HCT116 (cell line): ENCODE measurements around the gene GTF3C2. TPM values are rescaled to one million over a fixed set of nuclear protein-coding genes. Genes with fewer than 3 reads are reported as not detected.

Experiments used
- ATAC-seq: fragments of 200-7000 bp; cut with Tn5 transposase; 2 replicates; pipeline ENCODE4 v1.9.1; 2020; ENCODE audit warnings: mild to moderate bottlenecking, moderate library complexity
- BruUV-seq: library from RNA; stranded (reverse); fragments of 400-500 nt; replicated peaks from 2 replicates; lab custom pipeline; 2021; lab: Mats Ljungman, UMichigan
- CTCF ChIA-PET: fragments of 300-600 bp; sonication (Branson Sonifier 250); formaldehyde crosslinking; loops from one replicate; lab custom pipeline; 2021; ENCODE audit warnings: antibody characterized with exemption; lab: Charles Lee
- POLR2A ChIA-PET: fragments of 300-600, 350-600 bp; sonication (Branson Sonifier 250); formaldehyde crosslinking; loops from one replicate; lab custom pipeline; 2021; ENCODE audit warnings: antibody characterized with exemption; lab: Charles Lee
- RAD21 ChIA-PET, 2 experiments: fragments of 300-600 bp; sonication (Branson Sonifier 250); formaldehyde crosslinking; loops; one replicate each; lab custom pipeline; 2023; ENCODE audit warnings: low total read pairs in 2 of 2; ENCODE audit not compliant: uncharacterized antibody in 2 of 2, unreplicated experiment in 2 of 2, low non-redundant PET in 1 of 2; lab: Charles Lee
- DNase-seq: peaks from one replicate; pipeline ENCODE4 v3.0.0-alpha.2; 2010; ENCODE audit warnings: low read depth, low spot score
- H2AFZ ChIP-seq: fragments of 200-600 bp; shearing (Covaris generic), sonication (generic); 2 replicates; pipeline ENCODE4 v1.6.1; 2017; ENCODE audit warnings: low read depth, mixed run types, mixed read lengths, antibody characterized with exemption, low read length; ENCODE audit not compliant: poor library complexity, severe bottlenecking
- H3K27ac ChIP-seq: 2 replicates; pipeline ENCODE4 v1.5.1; 2012; ENCODE audit warnings: low read depth, low read length
- H3K27me3 ChIP-seq: fragments of 200-600 bp; sonication (generic); 2 replicates; pipeline ENCODE4 v1.6.1; 2016; ENCODE audit warnings: mixed run types, low read length, mixed read lengths; ENCODE audit not compliant: insufficient read depth
- H3K36me3 ChIP-seq, 2 experiments: fragments of 200-500 bp in 1 of 2; fragments of 200-600 bp in 1 of 2; sonication (Bioruptor generic) in 1 of 2; sonication (generic) in 1 of 2; 2 replicates each; pipeline versions ENCODE4 v1.5.1 to v1.6.1; 2014 to 2016; ENCODE audit warnings: low read length in 2 of 2, inconsistent platforms in 1 of 2, mixed read lengths in 1 of 2, mixed run types in 1 of 2; ENCODE audit not compliant: insufficient read depth in 2 of 2, control insufficient read depth in 1 of 2
- H3K4me1 ChIP-seq, 2 experiments: fragments of 200-600 bp in 1 of 2; sonication (generic) in 1 of 2; 2 replicates each; pipeline versions ENCODE4 v1.5.1 to v1.6.1; 2012 to 2017; ENCODE audit warnings: low read length in 2 of 2, inconsistent platforms in 1 of 2, mild to moderate bottlenecking in 1 of 2, mixed read lengths in 1 of 2, mixed run types in 1 of 2, moderate library complexity in 1 of 2; ENCODE audit not compliant: insufficient read depth in 2 of 2, control insufficient read depth in 1 of 2
- H3K4me2 ChIP-seq: fragments of 200-600 bp; sonication (generic); 2 replicates; pipeline ENCODE4 v1.6.1; 2017; ENCODE audit warnings: mixed run types, low read length, mixed read lengths
- H3K4me3 ChIP-seq, 2 experiments: fragments of 200-600 bp in 1 of 2; sonication (generic) in 1 of 2; replicated peaks in 1 of 2; 2 replicates each; pipeline ENCODE4 v1.5.1; 2011 to 2016; ENCODE audit warnings: low read length in 2 of 2, control low read depth in 1 of 2, low read depth in 1 of 2, mild to moderate bottlenecking in 1 of 2, mixed read lengths in 1 of 2, mixed run types in 1 of 2
- H3K79me2 ChIP-seq: fragments of 200-600 bp; sonication (generic); 2 replicates; pipeline ENCODE4 v1.6.1; 2017; ENCODE audit warnings: mild to moderate bottlenecking, mixed run types, low read length, moderate library complexity, mixed read lengths; ENCODE audit not compliant: insufficient read depth
- H3K9ac ChIP-seq: fragments of 200-600 bp; sonication (generic); 2 replicates; pipeline ENCODE4 v1.6.1; 2016; ENCODE audit warnings: low read length, mixed read lengths
- H3K9me2 ChIP-seq: fragments of 200-600 bp; sonication (generic), shearing (Covaris generic); 2 replicates; pipeline ENCODE4 v1.6.1; 2017; ENCODE audit warnings: mixed run types, mild to moderate bottlenecking, moderate library complexity; ENCODE audit not compliant: insufficient read depth
- H3K9me3 ChIP-seq, 2 experiments: fragments of 200-500 bp in 1 of 2; fragments of 200-600 bp in 1 of 2; sonication (Bioruptor generic) in 1 of 2; sonication (generic) in 1 of 2; 2 replicates each; pipeline ENCODE4 v1.6.1; 2014 to 2017; ENCODE audit warnings: low read length in 2 of 2, mixed read lengths in 2 of 2, inconsistent platforms in 1 of 2, low read depth in 1 of 2, mild to moderate bottlenecking in 1 of 2, mixed run types in 1 of 2, moderate library complexity in 1 of 2; ENCODE audit not compliant: control insufficient read depth in 1 of 2, insufficient read depth in 1 of 2
- H4K20me1 ChIP-seq: fragments of 200-600 bp; sonication (generic), shearing (Covaris generic); 2 replicates; pipeline ENCODE4 v1.6.1; 2017; ENCODE audit warnings: mixed run types, mild to moderate bottlenecking, moderate library complexity; ENCODE audit not compliant: insufficient read depth
- ATF3 ChIP-seq: IDR thresholded peaks from 2 replicates; pipeline ENCODE4 v1.6.1; 2012
- CBX3 ChIP-seq: IDR thresholded peaks from 2 replicates; pipeline ENCODE4 v1.6.1; 2012; ENCODE audit warnings: low read depth
- CEBPB ChIP-seq: IDR thresholded peaks from 2 replicates; pipeline ENCODE4 v1.6.1; 2012; ENCODE audit warnings: low read depth
- CTCF ChIP-seq, 3 experiments: fragments of 200-600 bp in 1 of 3; sonication (generic) in 1 of 3; IDR thresholded peaks in 2 of 3; conservative IDR thresholded peaks in 1 of 3; 2 replicates each; pipeline ENCODE4 v1.5.1; 2012 to 2017; ENCODE audit warnings: low read depth in 2 of 3, low read length in 2 of 3, antibody characterized with exemption in 1 of 3, borderline replicate concordance in 1 of 3, control low read depth in 1 of 3, mild to moderate bottlenecking in 1 of 3, mixed read lengths in 1 of 3, mixed run types in 1 of 3, moderate library complexity in 1 of 3; ENCODE audit not compliant: insufficient read depth in 1 of 3
- EGR1 ChIP-seq: IDR thresholded peaks from 2 replicates; pipeline ENCODE4 v1.6.1; 2012; ENCODE audit warnings: low read depth
- ELF1 ChIP-seq: IDR thresholded peaks from 2 replicates; pipeline ENCODE4 v1.6.1; 2012; ENCODE audit warnings: low read depth, borderline replicate concordance
- EZH2 ChIP-seq: fragments of 200-600 bp; sonication (generic); IDR thresholded peaks from 2 replicates; pipeline ENCODE4 v1.6.1; 2017; ENCODE audit warnings: antibody characterized with exemption, mixed run types
- EZH2phosphoT487 ChIP-seq: fragments of 200-600 bp; IDR thresholded peaks from 2 replicates; pipeline ENCODE4 v1.6.1; 2018; ENCODE audit warnings: antibody characterized with exemption, borderline replicate concordance
- FOSL1 ChIP-seq: IDR thresholded peaks from 2 replicates; pipeline ENCODE4 v1.6.1; 2012; ENCODE audit warnings: low read depth
- JUND ChIP-seq: IDR thresholded peaks from 2 replicates; pipeline ENCODE4 v1.6.1; 2012
- POLR2A ChIP-seq: IDR thresholded peaks from 2 replicates; pipeline ENCODE4 v1.7.0; 2011; ENCODE audit warnings: borderline replicate concordance; ENCODE audit not compliant: insufficient read depth, insufficient read length; ENCODE audit errors: extremely low read depth
- POLR2AphosphoS5 ChIP-seq: IDR thresholded peaks from 2 replicates; pipeline ENCODE4 v1.6.1; 2011; ENCODE audit warnings: mild to moderate bottlenecking, low read depth, low read length, moderate library complexity
- RAD21 ChIP-seq: IDR thresholded peaks from 2 replicates; pipeline ENCODE4 v1.6.1; 2012; ENCODE audit warnings: low read depth, mild to moderate bottlenecking
- SRF ChIP-seq: IDR thresholded peaks from 2 replicates; pipeline ENCODE4 v1.6.1; 2012; ENCODE audit warnings: low read depth
- TCF7L2 ChIP-seq: IDR thresholded peaks from 2 replicates; pipeline ENCODE4 v1.7.0; 2011; ENCODE audit warnings: borderline replicate concordance, inconsistent platforms; ENCODE audit not compliant: insufficient read depth, insufficient read length; ENCODE audit errors: extremely low read depth
- YY1 ChIP-seq: IDR thresholded peaks from 2 replicates; pipeline ENCODE4 v1.6.1; 2011; ENCODE audit warnings: low read length, low read depth, moderate library complexity, mild to moderate bottlenecking; ENCODE audit not compliant: insufficient replicate concordance; ENCODE audit errors: extremely low read depth
- ZFX ChIP-seq: fragments of 450-650 bp; IDR thresholded peaks from 2 replicates; pipeline ENCODE4 v1.6.1; 2017
- ZNF274 ChIP-seq: fragments of 200-500 bp; sonication (Bioruptor generic); IDR thresholded peaks from 2 replicates; pipeline ENCODE4 v1.6.1; 2014; ENCODE audit warnings: mild to moderate bottlenecking, low read depth, low read length, inconsistent platforms
- intact Hi-C: fragments of 100-400 bp; cut with micrococcal nuclease; formaldehyde crosslinking; loops from 2 replicates; pipeline ENCODE4 v1.10.0; 2022
- total RNA-seq: library from RNA; stranded (reverse); gene quantifications from one replicate; pipeline ENCODE4 v1.2.1, GENCODE V29; 2021; ENCODE audit not compliant: unreplicated experiment
- TF ChIP-seq, protein P1 (sequence below): IDR thresholded peaks from 2 replicates; pipeline ENCODE4 v1.6.1; 2012; ENCODE audit warnings: low read depth
- TF ChIP-seq, protein P2 (sequence below): IDR thresholded peaks from 2 replicates; pipeline ENCODE4 v1.6.1; 2012

Gene GTF3C2
- total RNA-seq, 1 experiment from 2014 or later, result 88.2 TPM

GRCh38 chr2:27320958-27321543, 35.5 kb downstream of the GTF3C2 start:
- H2AFZ ChIP-seq, result no peak overlapping the region
- no peaks in the 10 kb centered on the region for H4K20me1 ChIP-seq
- ATAC-seq (peak; percentile 81), DNase-seq (peak; percentile 98)
- peak overlapping the region; percentile 85 to 90 for H3K4me3 ChIP-seq
- peaks cover 24 to 40% of the 10 kb centered on the region in 2 experiments for H3K4me1 ChIP-seq
- H3K9me3 ChIP-seq, result no peaks in the 10 kb centered on the region
- peak overlapping the region; percentile 90 for H3K27ac ChIP-seq
- ChIA-PET RAD21 (no interaction called here), CTCF (interaction anchor here (0.6 to 2.7 kb wide), 5 partner anchors 18 to 362 kb away, joined by 3 to 16 read pairs (median 4); no protein-coding TSS in a partner anchor), POLR2A (interaction anchor here (1.1 kb wide), 1 partner anchor 18 kb away, joined by 5 read pairs; no protein-coding TSS in a partner anchor)
- H3K9ac ChIP-seq, result peak overlapping the region; percentile 92
- no peaks in the 10 kb centered on the region for H3K9me2 ChIP-seq
- H3K4me2 ChIP-seq, result peak overlapping the region; percentile 87
- H3K79me2 ChIP-seq, result peaks cover 15% of the 10 kb centered on the region
- BruUV-seq, result no TSS peak
- H3K36me3 ChIP-seq, result 0 out of 4 replicates have a peak, but pooled peaks cover 0 to 1% of the 10 kb centered on the region in 2 experiments
- H3K27me3 ChIP-seq, result no peaks in the 10 kb centered on the region
- intact Hi-C loops, result loop anchor here (5.0 kb wide), 2 partner anchors 51 to 59 kb away; partner anchors contain the start of genes EIF2B4, SLC30A3 and SNX17
- TF ChIP-seq TCF7L2 (peak; percentile 62), EZH2phosphoT487 (no peak), FOSL1 (peak; percentile 99), SRF (peak; percentile 83), CEBPB (no peak), ZNF274 (no peak), POLR2AphosphoS5 (peak; percentile 87), JUND (peak; percentile 100), ZFX (no peak), EZH2 (no peak), EGR1 (no peak), RAD21 (peak; percentile 80), YY1 (peak; percentile 70), ATF3 (no peak), CBX3 (no peak; the same call in 1 of the 2 replicates), POLR2A (no peak), CTCF (IDR thresholded peaks at IDR 0.05 in 2 of 3, conservative IDR thresholded peaks at IDR 0.05 in 1 of 3; ENCODE audit: borderline replicate concordance in 1 of 3, insufficient read depth in 1 of 3, low read depth in 2 of 3, low read length in 2 of 3) (peak; percentile 59 to 77 (median 73)), ELF1 (no peak)
- TF ChIP-seq, protein P1, sequence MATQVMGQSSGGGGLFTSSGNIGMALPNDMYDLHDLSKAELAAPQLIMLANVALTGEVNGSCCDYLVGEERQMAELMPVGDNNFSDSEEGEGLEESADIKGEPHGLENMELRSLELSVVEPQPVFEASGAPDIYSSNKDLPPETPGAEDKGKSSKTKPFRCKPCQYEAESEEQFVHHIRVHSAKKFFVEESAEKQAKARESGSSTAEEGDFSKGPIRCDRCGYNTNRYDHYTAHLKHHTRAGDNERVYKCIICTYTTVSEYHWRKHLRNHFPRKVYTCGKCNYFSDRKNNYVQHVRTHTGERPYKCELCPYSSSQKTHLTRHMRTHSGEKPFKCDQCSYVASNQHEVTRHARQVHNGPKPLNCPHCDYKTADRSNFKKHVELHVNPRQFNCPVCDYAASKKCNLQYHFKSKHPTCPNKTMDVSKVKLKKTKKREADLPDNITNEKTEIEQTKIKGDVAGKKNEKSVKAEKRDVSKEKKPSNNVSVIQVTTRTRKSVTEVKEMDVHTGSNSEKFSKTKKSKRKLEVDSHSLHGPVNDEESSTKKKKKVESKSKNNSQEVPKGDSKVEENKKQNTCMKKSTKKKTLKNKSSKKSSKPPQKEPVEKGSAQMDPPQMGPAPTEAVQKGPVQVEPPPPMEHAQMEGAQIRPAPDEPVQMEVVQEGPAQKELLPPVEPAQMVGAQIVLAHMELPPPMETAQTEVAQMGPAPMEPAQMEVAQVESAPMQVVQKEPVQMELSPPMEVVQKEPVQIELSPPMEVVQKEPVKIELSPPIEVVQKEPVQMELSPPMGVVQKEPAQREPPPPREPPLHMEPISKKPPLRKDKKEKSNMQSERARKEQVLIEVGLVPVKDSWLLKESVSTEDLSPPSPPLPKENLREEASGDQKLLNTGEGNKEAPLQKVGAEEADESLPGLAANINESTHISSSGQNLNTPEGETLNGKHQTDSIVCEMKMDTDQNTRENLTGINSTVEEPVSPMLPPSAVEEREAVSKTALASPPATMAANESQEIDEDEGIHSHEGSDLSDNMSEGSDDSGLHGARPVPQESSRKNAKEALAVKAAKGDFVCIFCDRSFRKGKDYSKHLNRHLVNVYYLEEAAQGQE, result no peak
- TF ChIP-seq, protein P2, sequence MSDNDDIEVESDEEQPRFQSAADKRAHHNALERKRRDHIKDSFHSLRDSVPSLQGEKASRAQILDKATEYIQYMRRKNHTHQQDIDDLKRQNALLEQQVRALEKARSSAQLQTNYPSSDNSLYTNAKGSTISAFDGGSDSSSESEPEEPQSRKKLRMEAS, result peak; percentile 87
